ENCODE results near the gene MYO15B.
A peak's percentile ranks its signal among the peaks of the same experiment; 100 is the strongest.

Gene MYO15B

GRCh38 chr17:75645889-75646637, 58.5 kb downstream of the MYO15B start:
- H3K9me3 ChIP-seq (ENCODE audit: severe bottlenecking), result no peaks in the 10 kb centered on the region
- TF ChIP-seq CTCF (IDR thresholded peaks at IDR 0.05; ENCODE audit: poor library complexity, severe bottlenecking), result no peak
- ATAC-seq (ENCODE audit: low read depth) (peak; percentile 85), DNase-seq (ENCODE audit: low spot score) (peak; percentile 84)
- H3K27ac ChIP-seq (ENCODE audit: poor library complexity, severe bottlenecking), result peak overlapping the region; percentile 94
- peaks cover 19% of the 10 kb centered on the region for H3K4me1 ChIP-seq (ENCODE audit: insufficient read depth, poor library complexity, severe bottlenecking)
- no peak overlapping the region for H3K4me3 ChIP-seq (ENCODE audit: severe bottlenecking)
- H3K36me3 ChIP-seq (ENCODE audit: low read depth), result peaks cover 37% of the 10 kb centered on the region
- no peaks in the 10 kb centered on the region for H3K27me3 ChIP-seq (ENCODE audit: insufficient read depth, poor library complexity, severe bottlenecking)

GRCh38 chr17:75646638-75646992, 59.0 kb downstream of the MYO15B start:
- DNase-seq (ENCODE audit: low spot score) (no peak), ATAC-seq (ENCODE audit: low read depth) (no peak)
- Histone ChIP-seq H3K4me1 (ENCODE audit: insufficient read depth, poor library complexity, severe bottlenecking) (peaks cover 19% of the 10 kb centered on the region), H3K4me3 (ENCODE audit: severe bottlenecking) (no peak overlapping the region), H3K27me3 (ENCODE audit: insufficient read depth, poor library complexity, severe bottlenecking) (no peaks in the 10 kb centered on the region), H3K36me3 (ENCODE audit: low read depth) (peaks cover 41% of the 10 kb centered on the region), H3K27ac (ENCODE audit: poor library complexity, severe bottlenecking) (peak overlapping the region; percentile 94), H3K9me3 (ENCODE audit: severe bottlenecking) (no peaks in the 10 kb centered on the region)
- no peak for TF ChIP-seq CTCF (IDR thresholded peaks at IDR 0.05; ENCODE audit: poor library complexity, severe bottlenecking)

GRCh38 chr17:75647061-75647460, 59.5 kb downstream of the MYO15B start:
- no peak for TF ChIP-seq CTCF (IDR thresholded peaks at IDR 0.05; ENCODE audit: poor library complexity, severe bottlenecking)
- ATAC-seq (ENCODE audit: low read depth) (no peak), DNase-seq (ENCODE audit: low spot score) (no peak)
- H3K4me1 ChIP-seq (ENCODE audit: insufficient read depth, poor library complexity, severe bottlenecking), result peaks cover 19% of the 10 kb centered on the region
- peaks cover 46% of the 10 kb centered on the region for H3K36me3 ChIP-seq (ENCODE audit: low read depth)
- no peaks in the 10 kb centered on the region for H3K9me3 ChIP-seq (ENCODE audit: severe bottlenecking)
- H3K4me3 ChIP-seq (ENCODE audit: severe bottlenecking), result no peak overlapping the region
- H3K27ac ChIP-seq (ENCODE audit: poor library complexity, severe bottlenecking), result peak overlapping the region; percentile 94
- no peaks in the 10 kb centered on the region for H3K27me3 ChIP-seq (ENCODE audit: insufficient read depth, poor library complexity, severe bottlenecking)

- no peak for ATAC-seq (ENCODE audit: low read depth)
- H3K9me3 ChIP-seq (ENCODE audit: severe bottlenecking), result no peaks in the 10 kb centered on the region
- H3K4me1 ChIP-seq (ENCODE audit: insufficient read depth, poor library complexity, severe bottlenecking), result peaks cover 19% of the 10 kb centered on the region
- no peak overlapping the region for H3K4me3 ChIP-seq (ENCODE audit: severe bottlenecking)
- no peak for DNase-seq (ENCODE audit: low spot score)
- peaks cover 53% of the 10 kb centered on the region for H3K36me3 ChIP-seq (ENCODE audit: low read depth)
- no peak overlapping the region for H3K27ac ChIP-seq (ENCODE audit: poor library complexity, severe bottlenecking)
- H3K27me3 ChIP-seq (ENCODE audit: insufficient read depth, poor library complexity, severe bottlenecking), result no peaks in the 10 kb centered on the region
- TF ChIP-seq CTCF (IDR thresholded peaks at IDR 0.05; ENCODE audit: poor library complexity, severe bottlenecking), result no peak
Measured at GRCh38 chr17:75647921-75648320, 60.3 kb downstream of the MYO15B start.

- peaks cover 59% of the 10 kb centered on the region for H3K36me3 ChIP-seq (ENCODE audit: low read depth)
Measured at GRCh38 chr17:75649687-75650086, 62.1 kb downstream of the MYO15B start.

More at GRCh38 chr17:75649687-75650086, 62.1 kb downstream of the MYO15B start:
- DNase-seq (ENCODE audit: low spot score), result peak; percentile 69
- Histone ChIP-seq H3K27ac (ENCODE audit: poor library complexity, severe bottlenecking) (no peak overlapping the region), H3K4me1 (ENCODE audit: insufficient read depth, poor library complexity, severe bottlenecking) (peaks cover 19% of the 10 kb centered on the region), H3K27me3 (ENCODE audit: insufficient read depth, poor library complexity, severe bottlenecking) (no peaks in the 10 kb centered on the region), H3K9me3 (ENCODE audit: severe bottlenecking) (no peaks in the 10 kb centered on the region), H3K4me3 (ENCODE audit: severe bottlenecking) (no peak overlapping the region)
- no peak for ATAC-seq (ENCODE audit: low read depth)
- no peak for TF ChIP-seq CTCF (IDR thresholded peaks at IDR 0.05; ENCODE audit: poor library complexity, severe bottlenecking)

Data from RWPE2 (cell line).